Central memory CD4-positive, alpha-beta T cell (primary cell): ENCODE measurements around the gene C1orf21.
"Not testable (repeated sequence)": the region's sequence is repeated elsewhere in the genome, so short reads cannot be mapped to it uniquely, and the experiment has no call there.

ENCODE experiments used
- DNase-seq: peaks from one replicate; pipeline ENCODE4 v3.0.0; 2022
- total RNA-seq, 3 experiments: gene quantifications; one replicate each; lab custom pipeline; 2026; lab: John Stamatoyannopoulos, UW

C1orf21 gene
- total RNA-seq: 0 to 0.54 (median 0.35) reads per million in 3 experiments

GRCh38 chr1:184386312-184387068 is at the start of gene C1orf21:
C1orf21 (plus strand) TSS chr1:184387029; CDS start chr1:184477510, 90,481 bp downstream.
- DNase-seq: peak; percentile 19

- DNase-seq: not testable (repeated sequence)
Measured at GRCh38 chr1:184337865-184338264, 49.0 kb upstream of the C1orf21 start.

- DNase-seq: no peak
Measured at GRCh38 chr1:184340984-184341383, 45.8 kb upstream of the C1orf21 start.

- no peak for DNase-seq
Measured at GRCh38 chr1:184350573-184350972, 36.3 kb upstream of the C1orf21 start.

DNA sequence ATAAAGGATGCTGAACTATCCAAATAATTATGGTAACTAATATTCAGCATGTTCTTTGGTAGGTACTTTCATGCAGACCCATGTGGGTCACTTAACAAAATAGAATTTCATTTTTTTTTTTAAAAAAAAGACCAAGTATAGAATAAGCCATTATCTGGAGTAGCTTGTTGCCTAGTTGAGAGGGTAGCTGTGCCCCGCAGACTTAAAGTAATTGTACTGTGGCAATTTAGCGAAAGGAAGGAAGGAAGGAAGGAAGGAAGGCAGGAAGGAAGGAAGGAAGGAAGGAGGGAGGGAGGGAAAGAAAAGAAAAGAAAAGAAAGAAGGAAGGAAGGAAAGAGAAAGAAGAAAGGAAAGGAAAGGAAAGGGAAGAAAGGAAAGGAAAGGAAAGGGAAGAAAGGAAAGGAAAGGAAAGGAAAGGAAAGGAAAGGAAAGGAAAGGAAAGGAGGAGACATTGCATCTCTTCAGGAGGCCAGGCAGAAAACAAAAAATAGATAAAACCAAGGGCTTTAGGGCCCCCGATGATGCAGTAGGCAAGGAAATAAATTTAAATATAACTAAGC is 35.3 kb upstream of the C1orf21 start:
- DNase-seq: no peak

GRCh38 chr1:184352776-184353175 is 34.1 kb upstream of the C1orf21 start:
- DNase-seq: no peak

DNA sequence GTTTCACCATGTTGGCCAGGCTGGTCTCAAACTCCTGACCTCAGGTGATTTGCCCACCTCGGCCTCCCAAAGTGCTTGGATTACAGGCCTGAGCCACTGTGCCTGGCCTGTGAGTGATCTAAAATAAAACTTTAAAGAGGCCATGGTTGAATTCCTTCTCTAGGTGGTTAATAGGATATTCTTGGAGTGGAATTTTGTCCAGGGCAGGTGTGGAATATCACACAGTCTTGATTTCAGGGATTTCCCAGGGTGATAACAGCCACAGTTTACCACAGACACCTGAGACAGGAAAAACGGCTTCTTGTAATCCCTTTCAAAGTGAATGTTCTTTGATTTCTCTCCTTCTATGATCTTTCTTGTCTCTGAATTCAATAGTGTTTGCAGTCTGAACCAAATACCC is 32.1 kb upstream of the C1orf21 start:
- no peak for DNase-seq

GRCh38 chr1:184356891-184357290 is 29.9 kb upstream of the C1orf21 start:
- DNase-seq: no peak

GRCh38 chr1:184358256-184358655 is 28.6 kb upstream of the C1orf21 start:
- DNase-seq: no peak

DNA sequence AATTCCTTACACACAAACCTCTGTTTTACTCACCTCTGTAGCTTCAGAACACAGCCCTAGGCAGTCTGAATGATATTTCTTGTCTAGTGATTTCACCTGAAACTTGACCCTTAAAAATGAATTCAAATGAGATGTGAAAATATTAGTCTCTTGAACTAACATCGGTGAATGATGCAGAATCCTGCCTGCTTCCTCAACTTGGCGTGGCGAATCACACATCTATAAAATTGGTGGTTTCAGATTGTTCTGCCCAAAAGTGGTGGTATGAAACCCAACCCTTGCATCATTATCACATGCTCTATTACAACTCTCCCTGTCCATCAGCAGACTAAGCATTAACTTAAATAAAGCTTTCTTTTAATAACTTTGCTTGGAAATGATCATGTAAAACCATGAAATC is 26.9 kb upstream of the C1orf21 start:
- no peak for DNase-seq

DNA sequence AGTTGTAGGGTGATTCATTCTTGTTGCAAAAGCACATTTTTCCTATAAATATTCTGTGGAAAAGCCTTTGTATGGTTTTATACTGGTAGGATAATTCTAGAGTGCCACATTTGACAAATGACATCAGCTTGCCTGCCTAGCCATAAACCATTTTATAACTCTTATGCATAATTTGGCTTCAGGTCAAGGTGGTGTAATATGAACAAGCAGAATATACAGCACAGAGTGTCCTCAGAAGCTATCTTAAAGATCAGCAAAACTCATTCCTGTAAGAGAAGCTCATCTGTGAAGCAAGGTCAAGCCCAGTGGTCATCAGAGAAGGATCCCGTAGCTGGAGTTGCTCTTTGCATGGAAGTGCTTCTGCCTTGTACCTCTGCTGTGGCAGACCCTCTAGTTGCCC is 24.0 kb upstream of the C1orf21 start:
- DNase-seq: no peak

DNA sequence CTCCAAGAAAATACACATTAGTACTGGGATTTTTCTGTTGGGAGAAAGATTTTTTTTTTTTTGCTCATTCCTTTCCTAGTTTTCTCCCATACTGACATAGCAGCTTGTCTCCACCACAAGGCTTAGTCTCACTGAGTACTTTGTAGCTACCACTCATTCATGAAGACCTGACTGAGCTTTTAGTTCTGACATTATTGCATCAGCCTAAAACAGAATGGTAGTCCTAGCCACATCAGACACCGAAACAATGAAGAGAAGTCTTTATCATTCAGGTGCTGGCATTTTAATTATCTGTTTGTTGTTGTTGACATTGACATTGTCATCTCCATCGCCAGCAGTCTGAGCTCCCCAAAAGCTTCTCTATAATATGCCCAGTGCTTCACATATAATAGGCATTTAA is 21.1 kb upstream of the C1orf21 start:
- no peak for DNase-seq

DNA sequence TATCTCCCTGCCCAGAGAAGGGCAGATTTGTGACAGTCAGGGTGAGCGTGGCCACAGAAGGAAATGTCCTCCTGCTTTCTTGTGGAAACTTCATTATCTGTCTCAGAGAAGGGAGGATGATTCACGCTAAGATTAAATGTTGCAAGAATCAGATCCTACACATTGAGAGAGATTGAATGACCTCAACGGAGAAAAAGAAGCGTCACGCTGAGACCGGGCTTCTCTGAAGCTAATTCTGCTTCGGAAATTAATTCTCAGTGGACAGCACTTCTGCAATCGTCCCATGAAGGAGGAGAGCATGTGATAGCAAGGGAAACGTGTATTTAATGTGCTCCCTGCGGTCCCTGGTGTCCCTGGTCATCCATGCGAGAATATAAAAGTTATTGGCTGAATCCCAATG is 19.8 kb upstream of the C1orf21 start:
- DNase-seq: no peak

DNA sequence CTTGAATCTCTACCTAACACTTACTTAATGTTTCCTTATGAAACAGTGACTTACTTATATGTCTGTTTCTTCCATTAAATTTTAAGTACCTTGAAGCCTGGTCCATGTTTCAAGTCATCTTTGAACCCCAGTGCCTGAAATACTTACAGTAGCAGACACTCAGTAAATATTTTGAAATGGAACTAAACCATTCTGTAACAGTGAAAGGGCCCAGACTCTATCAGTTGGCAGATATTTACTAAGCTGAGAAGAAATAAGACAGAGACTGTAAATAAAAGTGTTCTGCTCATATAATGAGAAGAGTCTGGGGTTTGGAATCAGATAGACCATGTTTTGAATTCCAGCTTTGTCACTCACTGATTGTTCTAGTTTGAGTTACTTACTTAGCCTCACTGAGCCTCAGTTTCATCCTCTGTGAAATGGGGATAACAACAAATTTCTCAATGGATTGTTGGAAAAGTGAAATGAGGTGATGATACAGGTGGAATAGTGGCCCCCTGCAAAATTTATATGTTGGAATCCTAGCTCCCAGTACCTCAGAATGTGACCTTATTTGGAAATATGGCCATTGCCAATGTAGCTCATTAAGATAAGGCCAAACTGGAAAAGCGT is 19.3 kb upstream of the C1orf21 start:
- no peak for DNase-seq

DNA sequence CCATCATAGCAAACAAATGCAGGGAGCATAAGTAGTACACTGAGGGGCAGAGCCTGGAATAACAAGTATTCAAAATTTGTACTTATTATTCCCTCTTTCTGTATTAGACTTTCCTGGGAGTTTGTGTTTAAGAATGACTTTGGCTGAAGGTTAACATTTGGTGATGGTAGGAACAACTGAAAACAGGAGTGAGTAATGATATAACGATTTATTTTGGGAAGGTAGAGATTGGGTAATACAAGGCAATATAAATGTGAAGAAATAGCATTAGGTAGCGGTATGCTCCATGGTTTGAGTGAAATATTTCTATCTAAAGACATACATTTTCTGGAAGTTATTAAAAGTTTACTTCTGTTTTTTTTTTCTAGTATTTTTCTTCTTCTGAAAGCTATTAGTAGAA is 18.5 kb upstream of the C1orf21 start:
- no peak for DNase-seq

DNA sequence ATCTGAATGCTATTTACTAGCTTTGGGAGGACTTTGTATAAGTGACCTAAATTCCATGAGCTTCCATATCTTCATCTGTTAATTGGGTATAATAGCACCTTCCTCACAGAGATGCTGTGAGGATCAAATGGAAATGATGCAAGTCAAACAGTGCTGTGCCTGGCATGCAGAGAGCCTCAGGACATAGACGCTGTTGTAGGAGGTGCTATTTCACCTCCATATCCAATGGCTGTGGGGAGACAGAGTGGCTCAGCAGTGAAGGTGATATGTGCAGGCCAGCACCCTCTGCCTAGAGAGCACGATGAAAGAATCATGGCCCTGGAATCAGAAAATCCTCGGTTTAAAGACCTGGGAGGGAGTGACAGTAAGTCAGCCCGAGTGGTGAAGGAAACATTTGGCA is 16.0 kb upstream of the C1orf21 start:
- DNase-seq: no peak

GRCh38 chr1:184373155-184373554 is 13.7 kb upstream of the C1orf21 start:
- no peak for DNase-seq

GRCh38 chr1:184376369-184376768 is 10.5 kb upstream of the C1orf21 start:
- no peak for DNase-seq

- DNase-seq: no peak
Measured at GRCh38 chr1:184379111-184379752, 7.6 kb upstream of the C1orf21 start.

DNA sequence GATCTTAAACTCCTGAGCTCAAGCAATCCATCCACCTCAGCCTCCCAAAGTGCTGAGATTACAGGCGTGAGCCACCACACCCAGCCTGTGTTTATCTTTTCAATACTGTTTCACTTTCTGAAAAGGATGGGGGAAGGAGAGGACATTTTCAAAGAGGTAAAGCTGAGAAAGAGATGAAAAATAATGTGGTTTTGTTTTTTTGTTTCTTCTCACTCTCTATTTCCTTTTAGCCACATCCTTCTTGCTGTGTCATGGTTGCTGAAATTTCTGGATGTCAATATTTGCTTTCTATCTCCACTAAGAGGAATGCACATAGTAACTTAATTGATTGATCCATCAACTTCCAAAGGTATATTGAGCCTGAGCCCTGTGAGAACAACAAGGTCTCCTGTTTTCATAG is 6.4 kb upstream of the C1orf21 start:
- no peak for DNase-seq

DNA sequence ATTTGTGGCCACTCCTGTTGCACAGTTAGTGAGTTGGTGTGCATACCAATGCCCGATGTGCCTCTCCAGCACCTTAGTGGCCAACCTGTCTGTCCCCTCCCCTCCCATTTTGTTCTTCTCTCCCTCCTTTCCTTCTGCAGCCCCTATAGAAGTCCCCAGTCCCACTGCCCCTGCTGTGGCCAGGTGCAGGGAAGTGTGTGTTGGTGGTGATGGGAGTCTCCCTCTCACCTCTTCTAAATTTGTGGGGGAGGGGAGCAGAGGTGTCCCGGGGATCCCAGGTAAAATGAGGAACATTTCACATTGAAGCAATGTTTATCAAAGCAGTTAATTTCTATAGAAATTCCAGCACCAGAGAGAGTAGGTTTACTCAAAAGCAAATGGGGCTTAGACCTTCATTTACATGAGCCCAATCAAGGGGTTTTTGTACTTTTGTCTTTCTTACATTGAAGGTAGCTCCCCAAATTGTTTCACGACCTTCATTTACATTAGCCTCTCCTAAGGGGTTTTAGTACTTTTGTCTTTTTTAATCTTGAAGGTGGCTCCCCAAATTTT is 3.0 kb upstream of the C1orf21 start:
- DNase-seq: no peak

DNA sequence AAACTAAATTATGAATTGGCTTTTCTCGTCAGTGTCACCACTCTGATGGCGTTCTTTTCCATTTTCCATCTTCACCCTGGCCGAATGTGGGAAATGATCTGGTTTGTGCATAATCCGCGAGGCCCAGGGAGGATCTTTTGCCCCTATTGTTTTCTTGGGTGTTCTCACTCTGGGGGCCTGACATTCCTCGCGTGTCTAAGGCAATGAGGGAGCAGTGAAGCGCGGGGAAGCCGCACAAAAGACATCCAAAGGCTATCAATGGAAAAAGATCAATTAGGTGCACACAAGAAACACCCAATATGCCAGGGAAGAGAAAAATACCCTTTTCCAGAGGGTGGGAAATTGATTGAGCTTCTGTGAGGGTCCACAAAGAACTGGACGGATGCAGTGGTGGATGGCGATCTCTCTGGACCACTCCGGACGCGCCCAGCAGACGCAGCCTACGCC is 941 bp upstream of the C1orf21 start:
- DNase-seq: no peak

- DNase-seq: no peak
Measured at GRCh38 chr1:184387069-184387475, 243 bp downstream of the C1orf21 start.
